GM18526 (cell line): Measurements from ENCODE around the gene ADAMTS17.

ENCODE experiments used
- POLR2A ChIP-seq: IDR thresholded peaks from 3 replicates; pipeline ENCODE4 v1.6.1; 2011; ENCODE audit not compliant: insufficient read length; ENCODE audit errors: extremely low read depth

Gene ADAMTS17

DNA sequence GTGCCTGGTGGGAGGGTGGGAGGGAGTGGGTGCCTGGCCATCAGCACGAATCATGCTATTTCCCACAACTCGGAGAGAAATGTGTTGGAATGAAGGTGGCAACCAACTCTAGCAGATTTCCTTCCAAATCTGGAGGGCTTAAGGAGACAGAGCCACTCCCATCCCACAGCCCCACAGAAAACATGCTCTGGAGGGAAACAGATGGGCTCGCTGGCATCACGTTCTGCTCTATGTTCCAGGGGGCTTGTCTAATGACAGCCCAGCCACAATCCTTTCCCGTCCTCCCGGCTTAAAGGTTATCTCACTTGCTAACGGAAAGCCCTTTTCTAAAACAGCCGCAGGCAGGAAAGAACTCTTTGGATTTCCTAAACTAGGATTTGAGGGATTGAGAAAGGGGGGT lies 65.3 kb downstream of the ADAMTS17 start:
- TF ChIP-seq POLR2A: no peak

DNA sequence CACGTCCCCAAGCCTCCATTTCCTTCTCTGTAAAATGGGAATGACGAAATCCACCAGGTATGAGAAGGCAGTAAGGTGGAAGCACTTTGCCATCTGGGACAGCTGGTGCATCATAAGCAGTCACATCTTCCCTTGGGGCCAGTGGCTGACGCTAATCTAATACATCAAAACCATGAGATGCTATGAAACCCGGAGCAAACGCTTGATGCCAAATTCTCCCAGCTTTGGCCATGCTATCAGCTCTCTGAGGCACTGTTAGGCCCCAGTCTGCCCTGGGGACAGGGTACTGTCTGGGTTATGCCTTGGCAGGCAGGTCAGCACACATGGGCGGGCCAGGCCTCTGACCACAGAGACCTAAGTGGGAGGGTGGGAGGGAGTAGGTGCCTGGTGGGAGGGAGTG lies 66.1 kb downstream of the ADAMTS17 start:
- TF ChIP-seq POLR2A: no peak

DNA sequence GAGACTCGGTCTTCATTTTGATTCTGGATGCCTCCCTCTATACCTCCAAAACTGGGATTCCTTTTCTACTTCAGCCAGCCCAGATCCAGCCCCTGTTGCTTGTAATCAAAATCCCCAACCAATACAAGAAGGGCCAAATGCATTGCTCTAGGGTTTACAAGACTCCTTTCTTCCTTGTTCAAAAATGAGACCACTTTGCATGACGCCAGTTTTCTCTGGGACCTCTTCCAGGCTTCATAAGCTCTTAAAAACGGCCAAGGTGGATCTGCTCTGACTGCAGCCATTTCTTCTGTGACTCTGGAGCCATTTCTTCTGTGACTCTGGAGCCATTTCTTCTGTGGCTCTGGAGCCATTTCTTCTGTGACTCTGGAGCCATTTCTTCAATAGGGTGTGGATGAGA lies 71.9 kb downstream of the ADAMTS17 start:
- TF ChIP-seq POLR2A: no peak

DNA sequence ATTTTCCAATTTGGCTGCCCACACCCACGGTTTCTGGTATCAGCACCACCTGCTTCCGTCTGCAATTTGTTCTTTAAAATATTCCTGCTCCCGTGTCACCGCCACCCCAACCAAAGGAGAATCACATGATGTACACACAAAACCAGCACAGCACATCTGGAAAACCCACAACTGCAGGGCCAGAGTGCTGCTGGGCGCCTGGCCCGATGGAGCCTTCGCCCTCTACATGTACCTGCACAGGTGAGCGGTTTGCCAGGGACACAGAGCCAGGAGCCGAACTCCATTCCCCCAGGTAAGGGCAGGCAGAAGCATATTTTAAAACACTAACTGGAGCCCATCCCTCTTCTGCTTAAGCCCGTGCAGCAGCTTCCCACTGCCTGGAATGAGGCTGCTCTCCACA lies 75.6 kb downstream of the ADAMTS17 start:
- TF ChIP-seq POLR2A: no peak

DNA sequence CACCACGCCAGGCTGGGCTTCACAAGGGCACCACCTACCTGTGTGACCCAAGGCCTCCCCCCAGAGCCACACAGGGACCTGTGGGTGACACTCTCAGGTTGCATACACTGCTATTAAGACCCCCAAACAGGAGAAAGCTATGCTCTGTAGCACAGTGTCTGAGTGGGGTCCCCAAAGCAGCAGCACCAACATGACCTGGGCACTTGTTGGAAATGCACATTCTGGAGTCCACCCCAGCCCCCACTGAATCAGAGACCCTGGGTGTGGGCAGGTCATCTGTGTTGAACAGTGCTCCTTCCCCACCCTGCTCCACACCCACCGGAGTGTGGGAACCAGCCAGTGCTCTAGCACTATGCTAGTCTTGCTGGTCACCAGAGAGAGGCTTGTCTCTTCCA lies 76.1 kb downstream of the ADAMTS17 start:
- TF ChIP-seq POLR2A: no peak

- TF ChIP-seq POLR2A: no peak
Observed at GRCh38 chr15:100264994-100265640, 76.7 kb downstream of the ADAMTS17 start.

DNA sequence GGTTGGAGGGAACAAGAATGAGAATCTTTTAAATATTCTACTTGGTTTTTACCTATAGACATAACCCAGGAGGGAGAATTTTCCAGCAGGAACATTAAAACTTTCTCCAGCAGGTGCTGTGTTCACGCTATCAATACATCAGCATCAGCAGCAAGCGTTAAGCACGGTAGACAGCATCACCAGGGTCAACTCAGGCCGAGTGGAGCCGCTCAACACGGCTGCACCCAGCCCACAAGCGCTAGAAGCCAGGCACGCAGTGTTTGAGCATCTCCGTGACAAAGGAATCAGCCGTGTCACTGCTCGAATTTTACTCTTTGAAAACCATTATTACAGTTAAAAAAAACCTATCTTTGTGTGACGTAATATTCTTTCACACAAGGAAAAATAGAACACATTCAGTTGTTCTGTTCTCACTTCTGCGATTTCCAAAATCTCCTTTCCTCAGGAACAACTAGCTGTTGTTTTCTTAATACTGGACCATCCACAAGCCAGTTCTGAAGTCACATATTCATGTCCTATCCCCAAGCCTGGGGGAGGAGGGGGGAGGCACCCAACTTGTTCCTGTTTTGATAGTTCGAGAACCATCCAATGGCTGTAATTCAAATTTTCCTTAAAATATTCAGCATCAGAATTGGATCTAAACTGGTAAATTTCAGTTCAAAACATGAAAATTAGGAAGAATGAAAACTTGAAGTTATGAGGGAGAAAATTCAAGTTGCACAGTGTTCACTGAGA lies 77.9 kb downstream of the ADAMTS17 start:
- no peak for TF ChIP-seq POLR2A

DNA sequence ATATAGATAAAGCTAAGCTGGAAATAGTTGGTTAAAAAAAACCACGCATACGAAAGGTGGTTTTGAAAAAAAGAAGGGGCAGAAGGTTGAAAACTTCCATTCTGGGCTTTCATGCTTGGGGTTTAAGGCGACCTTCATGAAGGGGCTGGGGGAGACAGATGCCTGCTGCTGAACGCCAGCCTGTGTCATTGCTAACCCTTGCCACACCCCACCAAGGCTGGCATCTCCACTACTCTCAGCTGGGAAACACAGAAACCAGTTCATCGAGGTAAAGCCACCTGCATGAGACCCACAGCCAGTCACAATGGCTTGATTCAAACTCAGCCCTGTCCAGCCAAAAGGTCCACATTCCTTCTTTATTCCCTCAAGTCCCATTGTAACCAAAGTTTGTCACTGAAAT lies 78.7 kb downstream of the ADAMTS17 start:
- no peak for TF ChIP-seq POLR2A

DNA sequence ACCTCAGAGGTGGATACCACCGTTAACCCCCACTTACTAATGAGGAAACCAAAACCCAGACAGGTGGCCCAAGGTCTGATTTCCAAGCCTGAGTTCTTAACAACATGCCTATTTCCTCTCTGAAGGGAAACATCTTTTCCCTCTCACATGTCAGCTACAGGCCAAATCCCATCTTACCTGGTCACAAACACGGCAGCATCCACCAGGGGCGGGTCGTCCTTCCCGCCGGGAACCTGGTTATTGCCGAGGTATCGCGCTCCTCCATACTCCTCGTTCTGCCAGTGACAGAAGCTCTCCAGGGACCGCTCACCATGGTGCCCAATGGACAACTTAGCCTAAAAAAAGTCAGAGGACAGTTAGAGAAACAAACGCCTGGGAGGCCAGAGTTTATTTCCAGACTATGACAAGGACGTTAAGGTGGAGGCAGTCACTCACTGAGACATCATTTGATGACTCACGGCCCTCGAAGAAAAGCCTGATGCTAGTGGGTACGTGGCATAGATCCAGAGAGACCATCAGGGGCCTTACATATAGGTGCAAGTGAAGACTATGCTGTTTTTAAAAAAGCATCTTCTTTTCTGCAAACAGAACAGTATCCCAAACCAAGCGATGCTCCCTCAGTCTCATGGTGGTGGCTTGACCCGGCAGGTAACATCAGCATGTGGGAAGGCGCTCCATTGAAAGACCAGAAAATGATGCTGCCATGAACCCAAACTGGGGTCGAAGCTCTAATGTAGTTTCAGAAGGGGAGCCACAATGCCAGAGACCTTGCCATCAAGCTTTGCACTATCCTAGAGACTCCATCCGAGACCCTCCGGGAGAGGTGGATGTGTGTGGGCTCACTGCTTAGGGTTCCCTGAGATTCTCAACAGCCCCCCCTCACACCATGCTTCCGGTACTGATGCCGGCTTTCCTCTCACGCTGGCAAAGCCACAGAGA lies 80.2 kb downstream of the ADAMTS17 start:
- no peak for TF ChIP-seq POLR2A

DNA sequence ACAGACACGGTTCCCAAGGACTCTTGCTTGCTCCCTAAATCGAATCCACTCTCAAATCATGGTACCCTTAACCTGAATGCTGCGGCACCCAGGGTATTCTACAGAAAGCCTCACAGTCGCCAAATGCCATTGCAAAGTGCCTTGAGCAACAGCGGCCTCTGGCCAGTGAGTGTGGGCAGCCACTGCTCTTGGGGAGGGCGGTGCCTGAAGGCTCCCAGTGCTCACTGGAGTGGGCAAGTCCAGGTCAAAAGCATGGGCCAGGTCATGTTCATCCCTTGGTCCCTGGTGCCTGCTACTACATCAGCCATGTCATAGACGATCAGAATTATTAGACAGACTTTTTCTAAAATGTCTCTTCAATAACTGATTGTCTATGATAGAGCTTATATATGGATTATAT lies 82.5 kb downstream of the ADAMTS17 start:
- TF ChIP-seq POLR2A: no peak

- no peak for TF ChIP-seq POLR2A
Observed at GRCh38 chr15:100256970-100257650, 84.7 kb downstream of the ADAMTS17 start.

- TF ChIP-seq POLR2A: no peak
Observed at GRCh38 chr15:100256101-100256969, 85.4 kb downstream of the ADAMTS17 start.

GRCh38 chr15:100255644-100256043 lies 86.1 kb downstream of the ADAMTS17 start:
- TF ChIP-seq POLR2A: no peak

- TF ChIP-seq POLR2A: no peak
Observed at GRCh38 chr15:100254691-100255090, 87.1 kb downstream of the ADAMTS17 start.
